GM21528 (cell line): ENCODE measurements around the gene SCFD2.
A peak's percentile ranks its signal among the peaks of the same experiment; 100 is the strongest.
"Not testable (repeated sequence)": the region's sequence is repeated elsewhere in the genome, so short reads cannot be mapped to it uniquely, and the experiment has no call there.

Experiments used
- ATAC-seq: cut with Tn5 transposase; IDR thresholded peaks from one replicate; pipeline ENCODE4 v1.9.1; 2021; ENCODE audit warnings: mild to moderate bottlenecking, moderate library complexity; ENCODE audit not compliant: unreplicated experiment, low FRiP score

The SCFD2 gene

DNA sequence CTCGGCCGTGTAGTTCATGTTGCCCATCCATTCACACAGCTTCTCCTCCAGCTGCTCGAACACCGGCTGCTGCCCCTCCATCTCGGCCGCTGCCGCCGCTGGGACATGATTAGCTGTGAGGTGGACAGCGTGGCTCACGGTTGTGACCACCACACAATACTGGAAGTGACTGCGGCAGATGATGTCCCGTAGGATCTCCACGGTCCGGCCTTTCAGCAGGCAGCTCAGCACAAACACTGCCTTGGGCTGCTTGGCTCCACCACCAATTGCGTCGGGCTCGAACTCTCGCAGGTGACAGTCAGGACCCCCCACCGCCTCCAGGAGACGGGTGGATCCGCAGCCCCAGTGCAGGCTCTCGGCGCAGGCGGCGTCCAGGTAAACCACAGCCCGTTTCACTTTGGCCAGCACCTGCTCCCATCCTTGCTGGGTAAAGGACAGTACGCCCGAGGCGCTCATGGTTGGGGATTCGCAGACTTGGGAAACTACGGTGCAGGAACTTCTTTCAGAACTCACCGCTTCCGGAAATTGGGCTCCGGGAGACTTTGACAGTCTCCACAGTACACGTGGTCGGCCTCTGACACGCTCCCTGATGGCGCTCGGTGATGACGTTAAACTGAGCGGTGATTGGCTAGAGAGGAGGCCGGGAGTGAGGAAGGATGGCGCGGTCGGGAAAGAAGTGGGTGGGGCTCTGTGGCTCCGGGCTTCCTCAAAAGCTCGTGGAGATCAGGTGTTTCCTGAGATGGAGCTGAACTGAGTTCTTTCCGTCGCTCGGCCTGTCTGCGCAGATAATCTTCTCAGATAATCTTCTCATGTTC is at the start of gene SCFD2:
TSS of gene SCFD2 (minus strand) at position 576 of the 815 bp plus-strand sequence.
- ATAC-seq, result peak; percentile 92

GRCh38 chr4:53409479-53409878 is 43.6 kb upstream of the SCFD2 start:
- not testable (repeated sequence) for ATAC-seq

DNA sequence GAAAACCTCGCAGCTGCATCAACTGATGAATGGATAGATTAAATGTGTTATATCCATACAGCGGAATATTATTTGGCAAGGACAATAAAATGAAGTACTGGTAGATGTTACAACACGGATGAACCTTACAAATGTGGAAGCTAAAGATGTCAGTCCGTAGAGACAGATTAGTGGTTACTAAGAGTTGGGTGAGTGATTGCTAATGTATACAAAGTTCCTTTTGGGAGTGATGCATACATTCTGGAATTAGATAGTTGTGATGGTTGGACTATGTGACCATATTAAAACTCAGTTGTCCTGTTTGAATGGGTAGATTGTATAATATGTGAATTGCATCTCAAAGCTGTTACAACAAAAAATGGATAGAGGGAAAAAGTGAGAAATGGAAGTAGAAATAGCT is 14.4 kb upstream of the SCFD2 start:
- ATAC-seq, result no peak

- ATAC-seq, result no peak
These were observed 12.3 kb upstream of the SCFD2 start for GRCh38 chr4:53378171-53378482.

GRCh38 chr4:53377319-53378170 is 11.7 kb upstream of the SCFD2 start, which contains the start of gene FIP1L1:
TSS of gene FIP1L1 (plus strand) at chr4:53377641. CDS start at chr4:53377839, 198 bp downstream.
- ATAC-seq, result peak; percentile 87

DNA sequence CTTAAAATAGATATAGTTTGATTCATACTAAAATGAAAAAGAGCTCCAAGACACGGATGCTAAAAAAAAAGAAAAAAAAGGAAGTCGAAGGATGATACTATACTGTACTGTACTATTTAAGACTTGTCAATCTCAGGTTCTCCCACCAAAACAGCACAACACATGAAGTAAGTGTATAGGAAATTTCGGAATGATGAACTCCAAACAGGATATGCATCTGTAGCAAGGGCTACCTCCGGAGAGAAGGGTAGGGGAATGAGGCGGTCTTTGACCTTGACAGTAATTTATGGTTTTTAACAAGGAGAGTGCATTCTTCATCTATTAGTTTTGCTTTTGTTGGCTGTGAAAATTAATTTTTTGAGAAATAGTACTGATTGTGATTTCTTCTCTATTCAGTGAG is 11.0 kb upstream of the SCFD2 start:
- no peak for ATAC-seq

- ATAC-seq, result no peak
These were observed 9.0 kb upstream of the SCFD2 start for GRCh38 chr4:53374777-53375258.

DNA sequence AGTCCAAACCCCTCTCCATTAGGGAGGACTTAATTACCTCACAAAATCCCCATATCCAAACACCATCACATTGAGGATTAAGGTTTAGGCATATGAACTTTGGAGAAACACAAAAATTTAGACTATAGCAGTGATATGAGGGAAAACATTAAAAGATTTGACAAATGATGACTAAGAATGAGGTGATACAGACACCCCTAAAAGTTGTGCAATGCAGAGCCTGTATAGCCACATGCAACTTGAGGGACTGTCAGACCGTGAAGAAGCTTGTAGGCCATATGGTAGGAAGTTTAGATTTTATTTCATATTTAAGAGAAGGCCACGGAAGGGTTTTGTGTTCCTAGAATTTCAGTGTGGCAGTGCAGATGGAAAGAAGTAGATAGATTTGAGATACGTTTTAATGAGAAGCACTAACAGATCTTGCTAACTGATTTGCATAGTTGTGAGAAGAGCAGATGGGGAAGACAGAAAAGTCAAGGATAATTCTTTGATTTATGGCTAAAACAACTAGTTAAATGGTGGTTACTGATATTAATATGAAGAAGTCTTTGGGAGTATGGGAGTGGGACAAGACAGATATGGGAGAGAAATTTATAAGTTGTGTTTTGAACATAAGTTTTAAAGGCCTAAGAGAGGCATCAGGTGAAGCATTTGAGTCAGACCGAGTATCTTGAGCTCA is 6.1 kb upstream of the SCFD2 start:
- no peak for ATAC-seq

- ATAC-seq, result no peak
These were observed 5.2 kb upstream of the SCFD2 start for GRCh38 chr4:53371049-53371448.

- ATAC-seq, result no peak
These were observed 1.9 kb upstream of the SCFD2 start for GRCh38 chr4:53367721-53368120.

GRCh38 chr4:53366301-53366716 is 448 bp upstream of the SCFD2 start:
- ATAC-seq, result peak; percentile 22

DNA sequence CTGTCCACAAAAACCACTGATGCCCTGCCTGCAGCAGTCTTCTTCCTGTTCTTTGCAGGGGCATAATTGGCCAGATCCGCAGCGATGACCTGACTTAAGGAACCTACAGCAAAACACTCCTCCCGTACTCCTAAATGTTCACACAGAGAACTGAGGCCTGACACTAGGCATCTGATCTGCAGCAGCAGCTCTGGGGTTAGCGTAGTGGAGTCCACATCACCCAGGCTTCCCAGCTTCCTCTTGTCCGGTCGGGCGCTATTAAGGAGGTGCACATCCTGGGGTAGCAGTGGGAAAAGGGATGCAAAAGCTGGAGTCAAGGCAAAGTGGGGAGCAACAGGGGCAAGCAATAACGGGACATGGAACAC is 758 bp downstream of the SCFD2 start:
- peak; percentile 29 for ATAC-seq

DNA sequence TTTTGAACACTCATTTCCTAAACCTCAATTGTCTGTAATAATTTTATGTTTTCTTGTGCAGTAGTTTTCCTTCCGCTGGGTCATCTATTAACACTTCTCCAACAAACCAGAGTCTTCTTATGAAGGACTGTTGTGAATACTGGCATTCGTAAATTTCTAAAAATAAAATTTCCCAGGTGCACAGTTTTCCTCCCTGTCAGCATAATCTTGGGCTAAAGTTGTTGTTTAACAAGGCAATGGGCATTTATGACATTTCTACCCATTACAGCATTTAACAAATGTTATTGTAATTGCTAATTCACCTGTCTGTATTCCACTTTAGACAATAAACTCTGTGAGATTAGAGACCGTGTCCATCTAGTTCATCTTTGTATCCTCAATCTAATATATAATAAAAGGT is 1.2 kb downstream of the SCFD2 start:
- no peak for ATAC-seq

- no peak for ATAC-seq
These were observed 3.8 kb downstream of the SCFD2 start for GRCh38 chr4:53362093-53362492.

- no peak for ATAC-seq
These were observed 4.4 kb downstream of the SCFD2 start for GRCh38 chr4:53361451-53361850.

GRCh38 chr4:53355930-53356521 is 9.8 kb downstream of the SCFD2 start:
- no peak for ATAC-seq

- no peak for ATAC-seq
These were observed 11.7 kb downstream of the SCFD2 start for GRCh38 chr4:53354012-53354722.

DNA sequence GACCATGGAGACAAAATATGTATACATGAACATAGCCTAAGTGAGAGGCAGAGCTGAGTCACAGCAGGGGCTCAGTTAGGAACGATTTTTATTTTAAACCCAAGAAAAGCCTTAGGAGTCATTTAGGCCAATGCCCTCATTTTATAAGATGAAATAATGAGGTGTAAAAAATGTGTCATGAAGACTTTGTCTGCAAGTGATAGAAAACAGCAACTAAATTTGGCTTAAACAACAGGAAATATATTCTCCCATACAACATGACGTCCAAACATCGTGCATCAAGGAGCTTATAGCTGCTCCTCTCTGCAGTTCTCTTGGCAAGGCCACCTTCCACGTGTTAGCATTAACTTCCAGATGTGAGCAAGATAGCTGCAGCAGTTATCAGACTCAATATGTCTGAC is 16.8 kb downstream of the SCFD2 start:
- ATAC-seq, result no peak

DNA sequence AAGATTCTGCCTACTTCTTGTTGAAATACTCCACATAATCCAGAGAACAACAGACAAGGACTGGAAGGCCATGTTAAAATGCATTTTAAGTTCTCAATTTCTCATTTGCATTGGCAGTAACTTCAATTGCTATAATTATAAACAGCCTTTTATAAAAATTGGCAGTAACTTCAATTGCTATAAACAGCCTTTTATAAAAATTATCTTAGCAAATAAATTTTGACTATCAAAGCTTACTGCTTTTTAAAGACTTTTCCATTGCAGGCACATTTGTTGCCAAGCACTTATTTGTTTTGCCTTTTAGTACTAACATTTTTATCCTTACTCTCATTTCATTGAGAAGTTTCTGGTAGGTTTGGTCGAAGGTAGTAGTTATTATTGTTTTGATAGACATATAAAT is 17.8 kb downstream of the SCFD2 start:
- no peak for ATAC-seq
